GM21526 (cell line): Measurements from ENCODE around the gene MKKS.
"Not testable (repeated sequence)": the region's sequence is repeated elsewhere in the genome, so short reads cannot be mapped to it uniquely, and the experiment has no call there.

Source experiments
- ATAC-seq: cut with Tn5 transposase; IDR thresholded peaks from one replicate; pipeline ENCODE4 v1.9.1; 2021; ENCODE audit warnings: moderate library complexity; ENCODE audit not compliant: unreplicated experiment, low FRiP score

MKKS gene

DNA sequence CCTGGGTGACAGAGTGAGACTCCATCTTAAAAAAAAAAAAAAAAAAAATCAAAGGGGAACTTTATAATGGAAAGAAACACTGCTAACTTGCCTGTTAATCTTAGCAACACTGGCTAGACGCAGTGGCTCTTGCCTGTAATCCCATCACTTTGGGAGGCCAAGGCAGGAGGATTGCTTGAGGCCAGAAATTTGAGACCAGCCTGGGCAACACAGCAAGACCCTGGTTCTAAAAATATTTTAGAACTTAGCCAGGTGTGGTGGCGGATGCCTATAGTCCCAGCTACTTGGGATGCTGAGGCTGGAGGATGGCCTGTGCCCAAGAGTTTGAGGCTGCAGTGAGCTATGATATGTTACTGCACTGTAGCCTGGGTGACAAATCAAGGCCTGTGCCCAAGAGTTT, 16.8 kb downstream of the MKKS start:
- not testable (repeated sequence) for ATAC-seq

DNA sequence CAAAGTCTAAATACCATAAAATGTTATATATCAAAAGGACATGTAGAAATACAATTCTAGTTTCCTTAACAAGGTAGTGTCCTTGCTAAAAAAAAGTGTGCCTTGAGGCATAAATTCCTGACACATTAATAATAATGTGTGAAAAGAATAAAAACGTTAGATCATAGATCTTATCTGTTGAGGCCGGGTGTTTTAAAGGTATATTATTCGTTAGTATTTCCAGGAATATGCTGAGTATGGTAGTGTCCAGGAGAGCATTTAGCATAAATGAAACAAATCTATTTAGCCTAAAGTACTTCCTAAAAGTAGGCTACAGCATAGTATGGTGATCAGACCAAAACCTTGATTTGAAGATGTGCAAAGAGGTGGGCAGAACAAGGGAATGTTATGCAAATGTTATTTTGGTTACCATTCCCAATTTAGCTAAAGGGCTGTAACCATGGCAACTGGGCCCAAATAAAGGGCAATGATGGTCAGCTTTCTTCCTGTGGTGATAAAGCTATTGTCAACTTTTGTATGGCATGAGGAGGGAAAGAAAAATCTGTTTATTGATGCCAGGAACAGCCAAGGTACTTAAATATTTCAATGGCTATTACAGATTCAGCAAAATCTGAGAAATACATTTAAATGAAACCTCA, 18.9 kb downstream of the MKKS start:
- no peak for ATAC-seq

DNA sequence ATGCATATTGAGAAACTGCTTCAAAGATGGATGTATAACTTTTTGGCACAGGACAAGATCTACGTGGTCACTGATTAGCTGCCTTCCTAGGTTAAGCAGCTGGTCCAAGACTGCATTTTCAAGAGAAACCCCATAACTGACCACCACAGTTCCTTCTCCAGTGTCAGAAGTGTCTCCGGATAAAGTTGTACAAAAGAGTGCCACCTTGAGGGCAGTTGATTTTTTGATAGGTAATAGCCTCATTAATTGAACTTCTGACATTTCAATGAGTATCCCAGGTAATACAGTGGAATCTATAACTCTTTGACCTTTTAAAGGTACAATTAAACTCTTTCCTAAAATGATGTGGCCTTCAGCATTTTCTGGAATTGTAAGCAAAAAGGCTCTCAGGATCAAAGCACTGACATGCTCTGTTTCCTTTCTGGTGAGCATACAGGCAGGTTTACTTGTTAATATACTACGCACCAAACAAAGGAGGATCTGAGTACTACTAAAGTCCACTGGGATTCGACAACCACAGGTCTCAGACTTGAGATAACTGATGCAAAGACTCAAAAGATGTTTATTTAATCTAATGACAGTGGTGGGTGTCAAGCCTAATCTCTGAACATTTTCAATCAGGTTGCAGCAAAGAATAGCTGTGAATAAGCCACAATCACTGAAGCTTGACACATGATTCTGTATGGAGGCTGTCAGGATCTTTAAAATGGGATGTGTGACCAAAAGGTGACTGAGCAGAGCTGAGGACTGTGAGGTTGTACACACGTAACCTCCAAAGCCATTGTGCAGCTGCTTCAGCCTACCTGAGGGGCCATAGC, 21.2 kb downstream of the MKKS start:
- no peak for ATAC-seq

DNA sequence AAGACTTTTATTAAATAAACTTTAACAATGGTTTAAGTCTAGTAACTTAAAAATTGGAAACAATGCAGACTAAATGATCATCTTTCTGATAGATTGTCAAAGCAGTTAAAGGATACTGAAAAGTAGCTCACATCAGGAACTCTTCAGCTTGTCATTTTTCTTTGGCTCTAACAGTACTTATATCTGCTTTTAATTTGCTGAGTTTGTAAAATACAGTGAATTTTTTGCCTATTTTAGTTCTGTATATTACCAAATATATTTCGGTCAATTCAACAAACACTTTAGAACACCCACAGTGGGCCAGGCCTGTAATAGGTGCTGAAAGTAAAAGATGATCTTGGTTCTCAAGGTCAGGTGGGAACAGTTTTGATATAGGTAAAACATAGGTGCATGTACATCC, 22.3 kb downstream of the MKKS start:
- ATAC-seq: no peak

DNA sequence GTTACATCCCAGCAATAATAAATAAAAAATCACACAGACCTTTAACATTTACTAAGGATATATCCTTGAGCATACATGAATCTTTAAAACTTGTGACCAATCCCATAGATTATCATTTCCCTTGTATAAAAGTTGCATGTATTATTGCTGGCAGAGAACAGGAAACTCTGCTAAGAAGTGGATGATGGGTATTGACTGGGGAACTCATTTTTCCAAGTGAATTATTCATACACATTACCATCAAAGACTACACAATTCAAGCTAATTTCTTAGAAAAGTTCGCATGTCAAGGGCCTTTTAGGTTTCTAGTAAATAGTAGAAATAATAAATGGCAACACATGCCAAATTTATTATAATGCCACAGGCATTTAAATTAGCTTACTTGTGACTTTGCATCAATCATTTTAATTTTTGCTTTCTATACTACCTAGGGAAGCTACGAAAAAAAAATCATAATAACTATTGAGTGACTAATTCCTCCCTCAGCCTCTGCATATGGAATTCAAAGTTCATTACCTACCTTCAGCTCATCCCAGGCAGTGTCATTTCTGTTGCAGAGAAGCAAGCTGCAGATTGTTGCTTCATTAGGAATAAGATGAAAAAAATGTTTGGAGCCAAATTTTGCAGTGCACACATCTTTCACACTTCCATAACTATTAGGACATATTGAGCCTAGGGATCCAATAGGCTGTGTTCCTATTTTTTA, 25.8 kb downstream of the MKKS start:
- no peak for ATAC-seq

DNA sequence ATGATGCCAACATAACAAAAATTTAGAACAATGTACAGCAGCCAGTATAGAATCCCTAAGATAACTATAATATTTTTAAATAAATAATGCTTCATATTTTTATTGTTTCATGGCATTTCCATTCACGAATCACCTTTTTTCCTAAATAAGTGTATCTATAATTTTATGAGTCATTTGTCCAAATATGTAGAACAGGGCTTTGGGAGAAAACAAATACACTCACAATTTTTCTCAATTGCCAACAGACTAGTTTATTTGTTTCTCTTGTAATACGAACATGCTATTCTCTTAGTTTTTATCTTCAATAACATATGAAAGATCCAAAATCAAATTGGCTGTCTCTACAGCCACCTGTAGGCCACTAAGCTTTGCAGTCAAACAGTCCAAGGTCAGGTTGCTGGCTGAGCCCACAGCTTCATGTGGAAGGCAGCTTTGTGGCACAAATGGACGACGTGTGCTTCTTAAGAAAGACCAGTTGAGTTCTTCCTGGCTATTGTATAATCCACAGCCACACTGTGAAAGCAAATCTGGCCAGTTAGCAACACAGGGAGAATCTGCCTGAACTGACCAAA, 29.0 kb downstream of the MKKS start:
- no peak for ATAC-seq

DNA sequence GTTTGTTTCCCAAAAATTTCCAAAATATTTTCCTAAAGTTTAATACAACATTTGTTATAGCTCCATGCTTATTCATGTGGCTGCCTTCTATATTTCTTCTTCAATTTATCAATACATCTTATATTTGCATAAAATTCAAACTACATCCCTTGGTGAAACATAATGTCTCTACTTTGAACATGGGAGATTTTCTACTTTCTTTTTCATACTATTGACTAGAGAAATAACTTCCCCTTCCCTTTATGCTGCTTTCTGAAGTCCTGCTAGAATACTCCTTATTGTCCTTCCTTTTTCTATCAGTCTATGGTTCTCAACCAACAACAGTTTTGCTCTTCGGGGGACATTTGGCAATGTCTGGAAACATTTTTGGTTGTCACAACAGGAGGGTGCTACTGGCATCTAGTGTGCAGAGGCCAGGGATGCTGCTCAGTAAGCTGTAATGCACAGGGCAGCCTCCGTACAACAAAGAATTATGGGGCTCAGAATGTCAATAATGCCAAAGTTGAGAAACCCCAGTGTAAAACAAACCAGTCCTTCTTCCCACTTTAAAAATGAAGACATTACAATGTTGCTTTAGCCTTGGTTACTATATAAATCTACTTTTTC, 29.9 kb downstream of the MKKS start:
- ATAC-seq: no peak

DNA sequence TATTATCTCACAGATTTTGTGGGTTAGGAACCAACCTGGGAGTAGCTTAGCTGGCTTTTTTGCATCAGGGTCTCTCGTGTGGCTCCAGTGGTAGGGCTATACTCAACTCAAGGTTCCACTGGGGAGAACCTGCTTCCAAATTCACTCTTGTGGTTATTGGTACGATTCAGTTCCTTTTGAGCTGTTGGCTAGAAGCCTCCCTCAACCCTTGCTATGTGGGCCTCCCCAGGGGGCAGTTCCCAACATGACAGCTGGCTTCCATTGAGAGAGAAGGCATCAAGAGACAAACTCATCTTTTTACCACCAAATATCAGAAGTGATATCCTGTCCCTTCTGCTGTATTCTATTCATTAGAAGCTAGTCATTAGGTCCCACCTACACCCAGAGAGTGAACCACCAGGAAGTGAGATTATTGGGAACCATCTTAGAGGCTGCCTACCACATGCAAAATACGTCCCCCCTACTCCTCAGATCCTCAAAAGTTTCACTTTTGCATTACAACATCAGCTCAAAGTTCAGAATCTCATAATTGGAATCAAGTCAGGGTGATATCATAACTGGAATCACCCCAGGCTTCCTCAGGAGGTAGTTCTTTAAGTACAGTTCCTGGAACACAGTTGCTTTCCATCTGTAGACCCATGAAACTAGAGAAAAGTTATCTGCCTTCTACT, 30.9 kb downstream of the MKKS start:
- ATAC-seq: peak; percentile 49

DNA sequence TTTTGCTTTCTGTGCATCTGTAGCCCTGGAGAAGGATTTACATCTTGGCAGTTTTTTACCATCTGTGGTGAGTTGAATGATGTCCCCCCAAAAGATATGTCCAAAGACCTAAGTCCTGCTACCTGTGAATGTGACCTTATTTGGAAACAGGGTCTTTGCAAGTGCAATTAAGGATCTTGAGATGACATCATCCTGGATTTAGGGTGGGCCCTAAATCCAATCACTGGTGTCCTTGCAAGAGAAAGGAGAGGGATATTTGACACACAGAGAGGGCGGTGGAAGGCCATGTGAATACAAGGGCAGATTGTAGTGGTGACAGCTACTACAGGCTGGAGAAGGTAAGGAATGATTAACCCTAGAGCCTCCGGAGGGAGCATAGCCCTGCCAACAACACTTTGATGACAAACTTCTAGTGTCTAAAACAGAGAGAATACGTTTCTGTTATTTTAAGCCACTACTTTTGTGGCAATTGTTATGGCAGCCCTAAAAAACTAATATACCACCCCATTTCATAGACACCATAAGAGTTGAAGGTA, 35.1 kb downstream of the MKKS start:
- ATAC-seq: no peak

DNA sequence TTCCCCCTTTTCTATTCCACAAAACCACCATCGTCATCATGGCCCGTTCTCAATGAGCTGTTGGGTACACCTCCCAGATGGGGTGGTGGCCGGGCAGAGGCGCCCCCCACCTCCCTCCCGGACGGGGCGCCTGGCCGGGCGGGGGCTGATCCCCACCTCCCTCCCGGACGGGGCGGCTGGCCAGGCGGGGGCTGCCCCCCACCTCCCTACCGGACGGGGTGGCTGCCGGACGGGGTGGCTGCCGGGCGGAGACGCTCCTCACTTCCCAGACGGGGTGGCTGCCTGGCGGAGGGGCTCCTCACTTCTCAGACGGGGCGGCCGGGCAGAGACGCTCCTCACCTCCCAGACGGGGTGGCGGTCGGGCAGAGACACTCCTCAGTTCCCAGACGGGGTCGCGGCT, 39.3 kb downstream of the MKKS start:
- ATAC-seq: not testable (repeated sequence)

DNA sequence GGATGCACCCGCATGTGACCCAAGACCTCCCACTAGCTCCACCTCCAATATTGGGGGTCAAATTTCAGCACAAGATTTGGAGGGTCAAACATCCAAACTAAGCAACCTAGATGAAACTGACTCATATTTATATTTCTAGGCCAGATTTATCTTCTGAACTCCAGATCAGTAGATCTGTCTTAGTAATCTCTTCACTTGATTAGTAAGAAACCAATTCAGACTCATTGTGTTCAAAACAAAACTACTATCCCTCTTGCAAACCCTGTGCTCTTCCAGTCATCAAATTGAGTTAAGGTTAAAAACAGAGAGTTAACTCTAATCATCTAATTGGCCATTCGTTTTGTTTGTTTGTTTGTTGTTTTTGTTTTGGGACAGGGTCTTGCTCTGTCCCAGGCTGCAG, 43.3 kb downstream of the MKKS start:
- no peak for ATAC-seq

DNA sequence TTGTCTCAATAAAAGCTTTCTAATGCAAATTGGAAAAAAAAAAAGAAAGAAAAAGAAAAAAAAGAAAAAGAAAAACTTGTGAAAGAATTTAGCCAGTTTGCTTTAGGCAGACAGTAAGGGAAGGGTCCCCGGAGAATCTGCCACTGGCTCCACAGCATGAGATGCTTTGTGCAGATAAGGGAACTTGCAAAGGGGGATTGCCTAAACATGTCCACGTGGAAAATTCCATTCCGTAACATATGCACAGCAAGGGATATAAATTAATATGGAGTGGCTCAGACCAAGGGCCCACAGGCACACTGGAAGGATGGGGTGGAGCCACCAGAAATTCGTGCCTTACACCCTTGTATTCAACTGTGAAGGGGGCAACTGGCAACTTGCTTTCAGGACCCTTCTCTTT, 45.4 kb downstream of the MKKS start:
- no peak for ATAC-seq

DNA sequence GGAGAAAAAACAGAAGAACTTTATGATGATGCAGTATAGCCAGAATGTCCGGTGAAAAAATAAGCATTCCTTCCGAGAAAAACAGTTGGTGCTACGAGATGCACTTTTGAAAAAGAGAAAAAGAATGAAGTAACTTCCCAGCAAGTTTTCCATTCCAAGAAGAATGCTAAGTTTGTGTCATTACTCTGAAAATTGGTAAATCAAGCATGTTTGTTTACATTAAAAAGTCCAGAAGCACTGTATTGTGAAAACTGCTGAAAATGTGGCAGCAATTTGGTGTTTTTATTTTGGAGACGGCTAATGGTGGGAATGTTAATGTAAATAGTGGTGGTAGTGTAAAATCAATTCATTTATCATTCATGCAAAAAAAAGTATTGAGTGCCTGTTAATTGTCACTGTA, 46.3 kb downstream of the MKKS start:
- no peak for ATAC-seq

DNA sequence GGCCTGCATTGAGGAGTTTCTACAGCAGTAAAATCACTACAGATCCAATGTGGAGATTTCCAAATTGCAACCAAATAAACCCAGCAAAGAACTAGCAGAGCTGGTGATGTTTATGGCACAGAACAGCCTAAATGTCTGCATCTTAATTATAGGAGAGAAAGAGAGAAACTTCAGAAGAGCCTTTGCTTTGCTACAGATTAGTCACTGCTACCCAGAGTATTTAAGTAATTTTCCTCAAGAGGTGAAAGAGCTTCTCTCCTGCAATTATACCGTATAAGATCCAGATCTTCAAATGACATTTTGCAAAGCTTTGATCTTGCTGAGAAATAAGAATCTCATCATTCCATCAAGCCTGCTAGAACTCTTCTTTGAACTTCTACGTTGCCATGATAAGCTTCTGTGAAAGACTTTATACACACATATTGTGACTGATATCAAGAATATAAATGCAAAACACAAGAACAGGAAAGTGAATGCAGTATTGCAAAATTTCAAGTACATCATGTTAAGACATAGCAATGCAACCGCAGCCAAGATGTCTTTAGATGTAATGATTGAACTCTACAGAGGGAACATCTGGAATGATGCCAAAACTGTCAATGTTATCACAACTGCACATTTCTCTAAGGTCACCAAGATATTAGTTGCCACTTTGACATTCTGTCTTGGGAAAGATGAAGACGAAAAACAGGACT, 48.0 kb downstream of the MKKS start:
- ATAC-seq: no peak

DNA sequence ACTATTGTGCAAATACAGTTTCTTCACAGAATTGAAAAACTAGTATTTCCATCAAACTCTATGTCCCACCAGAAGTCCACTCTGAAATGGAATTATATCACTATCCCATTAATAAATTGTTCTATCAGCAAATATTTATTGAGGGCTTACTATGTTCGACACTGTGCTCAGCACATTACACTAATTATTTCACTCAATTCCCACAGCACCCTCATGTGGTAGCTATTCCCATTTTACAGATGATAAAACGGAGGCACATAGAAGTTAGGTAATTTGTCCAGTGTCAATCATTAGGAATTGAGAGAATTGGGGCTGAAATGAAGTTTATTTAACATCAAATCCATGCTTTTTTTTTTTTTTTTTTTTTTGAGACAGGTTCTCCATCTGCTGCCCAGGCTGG, 52.5 kb downstream of the MKKS start:
- no peak for ATAC-seq

DNA sequence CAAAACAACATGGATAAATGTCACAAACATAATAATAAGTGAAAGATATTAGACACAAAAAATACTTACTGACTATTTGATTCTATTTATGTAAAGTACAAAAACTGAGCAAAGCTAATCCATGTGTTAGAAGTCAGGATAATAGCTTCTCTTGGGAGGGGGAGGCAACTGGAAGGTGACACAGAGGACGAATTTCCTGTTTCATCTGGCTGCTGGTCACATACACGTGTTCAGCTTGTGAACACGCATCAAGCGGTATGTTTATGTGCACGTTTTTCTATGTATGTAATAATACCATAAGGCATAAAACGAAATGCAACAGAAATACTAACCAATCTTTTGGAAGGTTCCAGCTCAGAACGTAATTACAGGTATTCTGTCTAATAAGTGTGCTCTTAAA, 54.3 kb downstream of the MKKS start:
- no peak for ATAC-seq

DNA sequence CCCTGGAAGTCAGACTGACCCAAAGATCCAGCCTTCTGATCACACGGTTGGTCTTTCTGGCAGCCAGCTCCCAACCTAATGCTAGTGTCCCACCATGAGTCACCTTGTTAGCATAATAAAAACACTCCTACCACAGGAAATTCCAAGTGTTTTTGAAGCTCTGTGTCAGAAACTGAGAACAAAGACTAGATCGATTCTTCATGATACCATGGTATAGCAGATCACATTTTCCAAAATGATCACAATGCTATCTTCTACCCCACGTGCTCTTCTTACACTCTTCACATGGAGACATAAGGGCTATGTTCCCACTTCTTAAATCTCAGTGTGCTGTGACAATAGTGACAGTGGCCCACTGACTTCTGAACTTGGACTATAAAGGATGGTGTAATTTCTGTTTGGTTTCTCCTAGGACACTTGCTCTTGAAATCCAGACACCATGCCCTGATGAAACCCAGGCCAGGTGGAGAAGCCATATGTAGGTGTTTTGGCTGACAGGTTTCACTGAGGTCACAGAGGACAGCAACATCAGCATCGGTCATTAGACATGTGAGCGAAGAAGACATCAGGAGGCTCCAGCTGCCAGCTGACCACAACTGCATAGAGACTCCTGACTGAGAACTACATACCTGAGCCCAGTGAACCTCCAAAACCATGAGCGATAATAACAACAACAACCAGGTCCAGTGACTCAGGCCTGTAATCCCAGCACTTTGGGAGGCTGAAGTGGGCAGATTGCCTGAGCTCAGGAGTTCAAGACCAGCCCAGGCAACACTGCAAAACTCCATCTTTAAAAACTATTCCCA, 57.5 kb downstream of the MKKS start:
- ATAC-seq: no peak

DNA sequence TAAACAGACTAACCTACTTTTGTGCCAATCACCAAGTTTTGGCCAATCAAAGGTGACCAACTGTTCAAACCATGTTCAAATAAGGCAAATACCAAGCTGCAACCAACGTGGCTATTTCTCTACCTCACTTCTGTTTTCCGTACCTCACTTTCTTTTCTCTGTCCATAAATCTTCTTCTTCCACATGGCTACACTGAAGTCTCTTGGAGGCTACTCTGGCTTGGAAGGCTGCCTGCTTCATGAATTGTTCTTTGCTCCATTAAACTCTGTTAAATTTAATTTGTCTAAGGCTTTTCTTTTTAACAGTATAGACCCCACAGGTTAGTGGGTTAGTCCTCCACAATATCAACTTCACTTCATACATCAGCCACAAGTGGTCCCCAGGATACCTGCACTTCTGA, 58.8 kb downstream of the MKKS start:
- no peak for ATAC-seq

DNA sequence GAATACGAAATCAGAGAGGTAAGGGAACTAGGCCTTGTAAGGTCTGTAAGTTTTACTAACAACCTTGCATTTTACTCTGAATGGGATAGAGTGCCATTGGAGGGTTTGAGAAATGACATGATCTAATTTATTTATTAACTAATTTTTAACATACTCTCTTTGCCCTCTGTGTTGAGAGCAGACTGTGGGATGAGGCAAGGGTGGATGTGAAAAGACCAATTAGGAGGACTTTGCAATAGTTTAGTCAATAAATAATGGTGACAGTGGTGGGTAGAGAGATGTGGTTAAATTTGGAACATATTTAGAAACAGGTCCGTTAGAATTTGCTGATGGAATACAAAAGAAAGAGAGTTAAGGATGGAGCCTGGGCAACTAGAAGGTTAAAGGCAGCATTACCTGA, 60.0 kb downstream of the MKKS start:
- ATAC-seq: no peak
